ENCODE results near the gene ABCG2. TPM values are rescaled to one million over a fixed set of nuclear protein-coding genes. Genes with fewer than 3 reads are reported as not detected.

Gene ABCG2
- total RNA-seq, 1 experiment from 2014 or later = 3.8 TPM

GRCh38 chr4:88202443-88202842, 44.0 kb upstream of the ABCG2 start (continued):
- TF ChIP-seq ATF6 (CRISPR knock-in tag; IDR thresholded peaks at IDR 0.05) = no peak
- TF ChIP-seq PRDM15 (CRISPR knock-in tag; IDR thresholded peaks at IDR 0.05) = no peak
- TF ChIP-seq ZBTB43 (CRISPR knock-in tag; IDR thresholded peaks at IDR 0.05) = no peak
- no peak for TF ChIP-seq TEAD1 (CRISPR knock-in tag; IDR thresholded peaks at IDR 0.05)
- no peak for TF ChIP-seq AFF4 (CRISPR knock-in tag; IDR thresholded peaks at IDR 0.05; ENCODE audit: borderline replicate concordance)
- no peak for TF ChIP-seq ZBTB21 (CRISPR knock-in tag; IDR thresholded peaks at IDR 0.05; ENCODE audit: borderline replicate concordance)
- no peak for TF ChIP-seq NR1H2 (CRISPR knock-in tag; IDR thresholded peaks at IDR 0.05)
- TF ChIP-seq SMAD4 (CRISPR knock-in tag; IDR thresholded peaks at IDR 0.05) = no peak

- TF ChIP-seq ZNF121 (CRISPR knock-in tag; IDR thresholded peaks at IDR 0.05) (peak; percentile 78; the same call in 1 of the 2 replicates), RELA (CRISPR knock-in tag; IDR thresholded peaks at IDR 0.05; ENCODE audit: borderline replicate concordance) (no peak), NR2C2 (CRISPR knock-in tag; IDR thresholded peaks at IDR 0.05) (no peak), FOXJ3 (CRISPR knock-in tag; IDR thresholded peaks at IDR 0.05; ENCODE audit: borderline replicate concordance) (no peak), EMX1 (CRISPR knock-in tag; IDR thresholded peaks at IDR 0.05) (no peak)
- Mint-ChIP-seq H3K27ac (no peak overlapping the region), H3K36me3 (no peaks in the 10 kb centered on the region), H3K4me3 (no peak overlapping the region), H3K27me3 (ENCODE audit: low read depth) (no peaks in the 10 kb centered on the region), H3K9me3 (no peaks in the 10 kb centered on the region), H3K4me1 (peaks cover 52% of the 10 kb centered on the region)
- ChIA-PET CTCF (interaction anchor here (0.5 kb wide), 1 partner anchor 137 kb away, joined by 3 read pairs; no protein-coding TSS in a partner anchor), POLR2A (no interaction called here)
- DNase-seq (ENCODE audit: low spot score) (no peak), ATAC-seq (no peak)
Measured at GRCh38 chr4:88200186-88200585, 41.7 kb upstream of the ABCG2 start.

Data from WTC11 (cell line).